ELR (cell line): ENCODE measurements around the gene DLK1.

ENCODE experiments used
- DNase-seq: peaks from one replicate; pipeline ENCODE4 v3.0.0-alpha.2; 2015; ENCODE audit warnings: low read depth

Gene DLK1

DNA sequence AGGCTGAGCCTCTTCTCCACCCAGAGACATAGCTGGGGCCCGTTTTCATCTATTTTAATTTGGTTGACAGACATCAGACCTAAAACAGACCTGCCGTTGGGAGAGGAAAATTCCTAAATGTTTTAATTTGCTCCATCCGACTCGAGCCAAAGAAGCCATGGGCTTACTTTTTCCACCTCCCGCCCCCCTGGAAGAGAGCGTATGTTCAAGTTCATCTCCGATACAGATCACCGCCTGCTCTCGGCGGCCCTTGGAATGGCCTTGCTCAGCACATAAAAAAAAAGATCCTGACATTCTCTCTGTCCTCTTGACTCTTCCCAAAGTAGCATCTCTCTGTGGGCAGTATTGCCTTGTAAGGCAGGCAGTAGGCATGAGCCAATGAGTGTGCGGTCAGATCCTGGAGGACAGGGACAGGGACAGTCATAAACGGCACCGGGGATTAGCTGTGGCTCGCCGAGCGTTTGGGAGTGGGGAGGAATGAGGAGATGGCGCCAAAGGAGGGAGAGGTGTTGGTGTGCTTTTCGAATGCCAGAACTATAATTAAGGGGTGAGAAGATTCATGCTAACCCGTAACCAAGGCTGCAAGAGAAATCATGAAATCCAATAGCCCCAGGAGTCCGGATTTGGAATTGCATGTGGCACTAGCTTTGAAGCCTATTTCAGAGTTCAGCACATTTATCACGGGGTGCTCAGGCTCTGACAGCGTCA is 51.3 kb downstream of the DLK1 start:
- DNase-seq = no peak

DNA sequence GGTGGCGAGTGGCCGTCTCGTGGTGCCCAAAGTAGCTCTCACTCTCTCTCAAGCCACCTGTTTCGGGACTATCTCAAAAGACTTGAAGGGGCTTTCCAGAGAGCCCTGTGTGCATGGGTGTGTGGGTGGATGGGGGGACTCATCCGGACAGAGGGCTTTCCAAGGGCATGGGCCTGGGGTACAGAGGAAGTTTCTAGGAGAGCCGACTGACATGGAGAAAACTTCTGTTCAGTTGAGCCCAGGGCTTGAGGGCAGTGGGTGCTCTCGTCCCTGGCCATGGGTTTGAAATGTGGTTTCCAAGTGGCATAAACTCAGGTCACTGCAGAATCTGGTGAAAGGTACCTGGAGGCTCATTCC is 51.8 kb downstream of the DLK1 start:
- DNase-seq = no peak

DNA sequence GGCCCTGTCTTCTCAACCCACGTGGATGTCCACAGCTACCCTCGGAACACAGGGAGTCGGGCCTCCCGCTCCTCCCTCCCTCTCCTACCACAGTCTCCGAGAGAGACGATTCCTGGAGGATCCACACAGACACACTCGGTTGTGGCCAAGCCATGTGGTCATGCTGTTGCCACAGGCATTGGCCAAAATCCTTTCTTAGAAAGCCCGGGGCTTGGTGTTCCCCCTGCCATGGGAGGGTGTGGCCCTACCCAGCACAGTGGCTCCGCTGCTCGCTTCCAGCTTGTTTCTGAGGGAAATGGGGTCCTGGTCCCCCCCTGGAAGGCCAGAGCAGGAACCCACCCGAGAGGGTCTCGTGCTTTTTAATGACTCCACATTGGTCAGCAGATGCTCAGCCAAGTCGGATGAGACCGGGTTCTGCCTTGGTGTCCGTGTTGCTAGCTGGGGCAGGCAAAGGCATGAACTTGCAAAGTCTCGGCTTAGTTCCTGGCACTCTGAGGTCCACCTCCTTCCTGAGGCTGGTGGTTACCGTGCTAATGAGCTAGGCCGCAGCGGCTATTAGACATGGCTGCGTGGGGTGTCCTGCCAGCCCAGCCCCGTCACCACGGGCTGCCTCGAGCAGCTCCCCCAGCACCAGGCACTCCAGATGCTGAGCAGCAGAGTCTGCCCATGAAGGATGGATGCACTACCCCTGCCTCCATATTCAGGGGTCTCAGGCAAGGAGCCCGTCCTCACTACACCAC is 52.4 kb downstream of the DLK1 start:
- DNase-seq = no peak

DNA sequence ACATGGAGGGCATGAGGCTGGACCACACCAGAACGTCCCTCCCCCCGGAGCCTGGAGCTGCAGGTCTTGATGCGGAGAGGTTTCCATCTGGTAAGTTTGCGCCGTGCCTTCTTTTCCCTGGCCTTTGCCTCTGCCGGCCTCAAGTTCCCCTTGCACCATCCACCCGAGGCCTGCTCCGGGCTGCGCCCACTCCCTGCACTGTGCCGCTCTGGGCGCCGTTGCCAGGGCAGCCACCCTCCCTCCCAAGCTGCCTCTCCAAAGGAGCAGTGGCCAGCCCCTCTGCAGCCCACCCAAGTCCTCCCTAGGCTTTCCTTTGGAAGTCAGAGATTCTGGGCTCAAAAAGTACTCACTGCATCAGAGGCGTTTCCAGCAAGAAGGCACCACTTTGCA is 53.0 kb downstream of the DLK1 start:
- no peak for DNase-seq

DNA sequence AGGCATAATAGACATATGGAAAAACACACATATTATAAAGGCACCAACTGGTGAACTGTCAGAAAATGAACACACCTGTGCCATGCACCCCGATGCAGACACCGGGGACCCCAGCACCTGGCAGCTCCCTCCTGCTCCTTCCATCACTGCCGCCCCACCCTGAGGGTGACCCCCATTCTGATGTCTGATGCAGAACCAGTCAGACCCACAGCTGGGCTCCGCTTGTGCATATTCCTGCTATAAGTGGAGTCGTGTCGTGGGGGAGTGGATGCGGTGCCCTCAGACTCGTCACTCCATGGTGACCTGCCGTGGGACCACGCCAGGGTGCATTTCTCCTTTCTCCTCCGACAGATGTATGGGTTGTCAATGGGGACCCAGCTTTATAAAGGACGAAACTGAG is 53.6 kb downstream of the DLK1 start:
- no peak for DNase-seq

DNA sequence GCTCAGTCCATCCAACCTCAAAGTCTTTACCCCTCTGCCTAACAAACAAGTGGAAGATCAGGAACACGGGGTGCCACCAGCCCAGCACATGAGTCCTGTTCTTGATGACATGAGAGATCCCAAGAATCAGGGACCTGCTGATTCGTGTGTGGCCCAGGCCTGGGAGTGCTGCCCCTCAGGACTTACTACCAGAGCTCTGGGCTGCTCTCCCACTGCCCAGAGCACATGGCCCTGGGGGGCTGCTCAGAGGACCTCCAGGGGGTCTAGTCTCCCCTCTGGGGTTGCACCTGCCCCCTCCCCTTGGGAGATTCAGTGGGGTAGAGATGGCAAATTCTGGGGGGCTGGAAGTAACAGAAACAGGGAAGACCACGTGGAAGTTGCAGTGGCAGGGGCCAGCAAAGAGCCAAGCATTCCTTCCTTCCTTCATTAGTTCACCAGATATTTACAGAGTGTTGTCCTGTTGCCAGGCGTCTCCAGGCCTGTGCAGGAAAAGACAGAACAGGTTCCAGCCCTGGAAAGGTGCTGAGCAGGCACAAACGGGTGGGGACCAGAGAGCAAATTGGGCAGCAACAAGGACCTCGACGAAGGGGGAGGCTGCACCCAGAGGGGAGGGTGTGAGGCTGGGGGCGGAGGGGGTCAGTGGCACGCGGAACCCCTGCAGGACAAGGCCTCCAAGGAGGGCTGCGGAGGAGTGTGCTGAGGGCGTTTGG is 54.1 kb downstream of the DLK1 start:
- DNase-seq = no peak

DNA sequence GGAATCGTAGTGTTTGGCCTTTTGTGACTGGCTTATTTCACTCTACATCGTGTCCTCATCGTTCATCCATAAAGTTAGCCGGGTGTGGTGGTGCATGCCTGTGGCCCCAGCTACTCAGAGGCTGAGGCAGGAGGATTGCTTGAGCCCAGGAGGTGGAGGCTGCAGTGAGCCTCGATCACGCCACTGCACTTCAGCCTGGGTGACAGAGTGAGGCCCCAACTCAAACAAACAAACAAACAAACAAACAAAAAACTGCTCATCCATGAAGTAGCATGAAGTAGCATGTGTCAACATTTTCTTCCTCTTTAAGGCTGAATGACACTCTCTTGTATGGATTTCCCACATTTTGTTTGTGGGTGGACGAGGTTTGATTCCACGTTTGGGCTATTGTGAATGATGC is 55.3 kb downstream of the DLK1 start:
- DNase-seq = no peak

DNA sequence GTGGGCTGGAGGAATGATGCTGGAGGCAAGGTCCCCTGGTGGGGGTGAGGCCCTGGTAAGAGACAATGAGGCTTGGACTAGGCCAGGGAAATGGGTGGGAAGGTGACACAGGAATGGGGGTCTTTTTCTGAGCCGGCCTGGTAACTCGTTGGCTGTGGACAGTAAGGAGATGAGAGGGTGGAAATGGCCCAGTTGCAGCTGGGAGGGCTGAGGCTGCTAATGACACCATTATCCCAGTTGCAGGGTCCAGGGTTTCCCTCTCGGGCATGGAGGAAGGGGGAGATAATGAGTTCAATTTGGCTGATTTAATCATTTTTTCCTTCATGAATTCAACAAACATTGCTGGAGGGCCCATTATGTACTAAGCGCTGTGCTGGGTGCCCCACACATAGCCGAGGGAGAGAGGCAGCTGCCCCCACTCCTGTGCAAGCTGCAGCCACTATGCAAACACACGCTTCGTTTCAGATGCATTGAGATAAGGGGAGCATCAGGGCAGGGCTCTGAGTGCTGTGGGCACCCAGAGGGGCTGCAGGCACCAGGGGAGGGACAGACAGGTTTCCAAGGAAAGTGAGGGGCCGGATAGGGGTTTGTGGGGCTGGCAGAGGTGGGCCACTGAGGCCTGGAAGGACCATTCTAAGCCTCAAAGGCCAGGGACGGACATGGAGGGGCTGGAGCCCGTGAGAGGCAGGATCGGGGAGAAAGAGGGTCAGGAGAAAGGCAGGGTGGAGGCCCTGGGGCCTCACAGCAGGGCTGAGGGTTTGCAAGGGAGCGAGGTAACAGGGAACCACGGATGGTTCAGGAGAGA is 56.0 kb downstream of the DLK1 start:
- DNase-seq = no peak

DNA sequence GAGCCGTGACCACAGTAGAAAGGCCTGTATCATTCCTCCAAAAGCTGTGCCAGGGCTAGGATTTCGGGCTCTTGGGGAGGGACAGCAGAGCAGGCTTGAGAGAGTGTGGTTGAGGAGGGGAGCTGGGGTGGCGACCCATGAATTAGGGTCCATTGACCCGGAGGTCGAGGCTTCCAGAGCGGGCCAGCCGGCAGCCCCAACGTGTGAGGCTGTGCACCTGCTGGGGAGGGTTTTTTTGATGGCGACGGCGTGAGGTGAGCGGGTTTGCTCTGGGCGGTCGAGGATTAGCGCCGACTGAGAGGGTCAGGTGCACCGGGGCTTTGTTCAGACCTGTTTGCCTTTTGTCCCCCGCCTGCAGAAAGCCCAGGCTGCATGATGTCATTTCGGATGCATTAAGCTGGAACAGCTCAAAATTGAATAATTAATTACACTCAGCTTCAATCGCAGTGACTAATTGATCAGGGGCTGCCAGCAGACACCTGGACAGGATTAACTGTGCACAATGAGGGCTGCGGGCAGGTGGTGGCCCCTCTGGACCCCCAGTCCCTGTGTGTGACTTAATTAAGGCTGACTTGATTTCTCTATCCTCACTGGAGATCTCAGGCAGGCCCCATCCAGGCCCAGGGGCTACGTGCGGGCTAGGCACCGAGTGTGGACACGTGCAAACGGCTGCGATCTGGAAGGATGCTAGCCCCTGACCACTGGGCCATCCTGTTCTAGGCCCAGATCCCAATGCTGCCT is 57.1 kb downstream of the DLK1 start:
- no peak for DNase-seq

DNA sequence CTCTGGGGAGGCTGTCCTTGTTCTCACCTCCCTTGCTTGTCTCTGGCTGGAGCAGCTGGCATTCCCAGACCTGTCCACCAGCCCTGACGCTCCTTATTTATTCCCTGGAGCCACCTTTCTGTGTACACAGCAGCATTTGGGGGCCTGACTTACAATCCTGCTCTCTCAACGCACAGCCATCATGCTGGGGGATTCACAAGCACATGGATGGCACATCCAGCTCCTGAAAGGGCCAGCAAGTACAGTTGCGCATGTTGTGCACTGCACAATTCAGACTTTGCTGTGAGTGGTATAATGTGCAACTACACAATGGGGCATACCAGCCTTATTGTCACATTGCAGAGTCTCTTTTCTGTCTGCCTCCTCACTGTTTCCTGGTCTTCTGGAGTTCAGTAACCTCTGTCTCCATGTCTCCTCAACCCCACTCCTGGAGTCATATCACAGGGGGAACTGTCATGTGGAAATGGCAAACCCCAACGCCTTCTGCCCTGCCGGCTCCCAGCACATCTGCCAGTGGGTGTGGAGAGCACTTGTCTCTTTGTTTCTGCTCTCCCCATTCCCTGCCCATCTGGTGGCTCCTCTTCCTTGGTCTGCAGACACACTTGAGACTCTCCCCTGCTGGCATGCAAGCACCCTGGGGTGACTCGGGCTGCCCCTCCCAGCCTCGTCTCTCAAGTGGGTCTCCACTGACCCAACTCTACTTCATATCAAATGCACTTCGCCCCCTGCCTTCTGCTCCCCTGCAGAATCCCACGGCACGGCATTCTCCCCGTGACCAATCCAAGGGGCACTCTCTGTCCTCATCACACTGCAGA is 58.0 kb downstream of the DLK1 start:
- no peak for DNase-seq

DNA sequence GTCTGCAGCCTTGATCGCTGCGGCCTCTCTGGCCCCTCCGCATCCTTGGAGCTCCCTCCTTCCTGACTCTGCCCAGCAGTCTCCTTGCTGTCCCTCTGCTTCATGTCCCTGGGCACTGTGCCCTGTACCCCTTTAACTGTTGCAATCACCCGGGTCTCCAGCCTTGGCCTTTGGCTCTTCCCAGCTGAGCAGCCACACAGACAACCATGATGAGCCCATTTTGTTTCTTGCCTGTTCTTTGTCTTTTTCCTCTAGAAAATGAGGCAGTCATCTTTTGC is 58.6 kb downstream of the DLK1 start:
- DNase-seq = no peak

DNA sequence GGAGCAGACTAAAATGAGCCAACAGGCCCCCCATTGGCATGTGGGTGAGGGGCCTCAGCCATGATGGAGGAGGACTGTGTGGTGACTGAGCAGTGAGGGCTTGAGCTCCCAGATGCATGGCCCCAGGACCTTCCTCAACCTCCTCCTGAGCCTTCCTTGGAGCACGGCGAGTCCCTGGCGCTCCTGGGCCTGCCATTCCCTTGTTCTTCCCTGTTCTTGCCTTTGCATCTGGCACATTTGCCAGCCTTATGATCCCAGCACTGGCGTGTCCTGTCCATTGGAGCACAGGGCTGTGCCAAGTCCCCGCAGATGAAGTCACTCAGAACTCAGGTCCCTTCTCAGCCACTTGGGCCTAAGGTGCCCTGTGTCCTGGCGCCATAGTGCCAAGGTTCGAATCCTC is 58.9 kb downstream of the DLK1 start:
- DNase-seq = no peak

DNA sequence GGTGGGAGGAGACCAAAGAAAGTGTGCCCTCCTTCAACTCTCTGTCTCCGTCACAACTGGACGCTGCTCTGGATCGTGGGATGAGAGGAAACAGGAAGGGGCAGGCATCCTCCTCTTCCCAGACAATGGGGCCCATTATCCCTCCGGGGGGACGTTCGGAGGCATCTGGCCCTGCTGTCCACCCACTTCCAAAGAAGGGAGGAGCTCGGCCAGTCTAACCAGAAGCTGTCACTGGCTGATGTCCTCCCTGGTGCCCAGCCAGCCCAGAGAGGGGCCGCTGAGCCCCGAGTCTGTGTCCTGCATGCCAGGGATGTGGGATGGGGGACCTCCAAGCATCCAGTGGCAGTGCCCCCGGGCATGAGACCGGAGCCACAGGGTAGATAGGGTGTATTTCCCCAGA is 59.4 kb downstream of the DLK1 start:
- no peak for DNase-seq

DNA sequence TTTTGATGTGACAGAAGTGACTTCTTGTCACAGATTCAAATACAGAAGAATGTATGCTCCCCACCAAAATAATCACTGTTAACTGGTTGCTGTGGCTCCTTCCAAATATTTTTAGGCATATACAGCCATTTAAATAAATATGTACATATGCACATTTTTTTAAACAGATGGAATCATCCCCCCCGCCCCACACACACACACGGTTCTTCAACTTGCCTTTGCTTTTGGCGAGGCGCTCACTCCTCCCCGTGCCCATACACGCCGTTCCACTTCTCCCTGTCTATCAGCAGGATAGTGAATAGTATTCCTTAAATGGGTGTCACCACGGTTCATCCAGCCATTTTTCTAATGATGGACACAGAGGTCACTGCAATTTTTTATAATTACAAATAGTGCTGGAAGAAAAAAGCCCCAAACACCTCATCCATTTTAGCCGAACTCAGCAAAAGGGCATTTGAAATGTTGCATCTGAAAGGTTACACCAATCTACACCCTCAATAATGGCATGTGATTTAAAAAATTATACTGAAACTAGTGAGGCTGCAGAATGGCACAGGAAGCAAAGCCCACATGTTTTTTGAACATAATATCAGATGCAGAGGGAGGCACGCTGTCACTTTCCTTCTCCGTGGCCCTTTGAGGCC is 60.0 kb downstream of the DLK1 start:
- DNase-seq = no peak

DNA sequence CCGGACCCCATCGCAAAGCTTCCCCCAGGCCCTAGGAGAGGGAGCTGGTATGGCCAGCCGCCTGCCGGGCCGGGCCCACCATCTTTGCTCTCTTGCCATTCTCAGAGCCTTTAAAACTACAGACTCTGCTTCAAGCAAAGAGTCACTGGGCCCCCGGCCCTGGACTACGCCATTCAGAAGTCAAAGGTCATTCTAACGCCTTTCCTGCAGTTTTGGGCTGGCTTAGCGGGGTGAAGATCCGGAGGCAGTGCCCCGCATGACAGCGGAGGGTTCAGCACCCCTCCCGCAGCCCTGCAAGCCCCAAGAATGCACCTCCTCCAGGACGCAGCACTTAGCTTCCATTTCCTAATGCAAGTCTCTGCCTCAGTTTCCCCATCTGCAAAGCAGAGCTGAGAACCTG is 61.0 kb downstream of the DLK1 start:
- no peak for DNase-seq
